AG08395 (cell line): ENCODE data around the gene CSTPP1.
"Not testable (repeated sequence)": the region's sequence is repeated elsewhere in the genome, so short reads cannot be mapped to it uniquely, and the experiment has no call there.

ENCODE experiments used
- DNase-seq: peaks from one replicate; pipeline ENCODE4 v3.0.0; 2012; ENCODE audit warnings: mixed read lengths, low spot score

Gene CSTPP1

DNA sequence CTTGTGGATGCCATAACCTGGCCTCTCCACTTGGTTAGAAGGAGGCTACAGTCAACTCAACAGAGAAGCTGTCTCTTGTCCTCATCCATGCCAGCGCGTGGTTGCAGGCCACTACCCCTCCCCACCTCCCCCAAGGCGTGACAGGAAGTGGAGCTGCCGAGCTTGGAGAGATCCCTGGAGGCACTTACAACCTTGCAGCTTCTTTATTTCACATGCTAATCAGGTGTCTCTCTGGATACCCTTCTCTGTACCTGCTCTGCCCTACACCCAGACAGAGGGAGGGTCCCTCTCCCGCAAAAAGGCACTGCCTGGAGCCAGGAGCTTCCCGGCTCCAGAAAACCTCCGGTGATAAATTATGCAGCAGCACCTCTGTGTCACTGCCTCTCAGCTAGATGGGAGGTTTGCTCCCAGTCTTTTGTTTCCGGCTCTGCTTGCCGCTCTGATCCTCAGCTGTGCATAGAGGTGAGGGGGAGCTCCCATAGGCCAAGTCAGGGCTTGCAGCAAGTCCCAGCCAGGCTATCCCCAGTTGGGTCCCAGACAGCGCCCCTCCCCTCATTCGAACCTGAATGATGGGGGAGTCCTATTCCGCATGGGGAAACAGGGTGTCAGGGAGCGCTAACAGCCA is 23.9 kb upstream of the CSTPP1 start:
- no peak for DNase-seq

GRCh38 chr11:46913484-46913883 is 23.1 kb upstream of the CSTPP1 start:
- no peak for DNase-seq

DNA sequence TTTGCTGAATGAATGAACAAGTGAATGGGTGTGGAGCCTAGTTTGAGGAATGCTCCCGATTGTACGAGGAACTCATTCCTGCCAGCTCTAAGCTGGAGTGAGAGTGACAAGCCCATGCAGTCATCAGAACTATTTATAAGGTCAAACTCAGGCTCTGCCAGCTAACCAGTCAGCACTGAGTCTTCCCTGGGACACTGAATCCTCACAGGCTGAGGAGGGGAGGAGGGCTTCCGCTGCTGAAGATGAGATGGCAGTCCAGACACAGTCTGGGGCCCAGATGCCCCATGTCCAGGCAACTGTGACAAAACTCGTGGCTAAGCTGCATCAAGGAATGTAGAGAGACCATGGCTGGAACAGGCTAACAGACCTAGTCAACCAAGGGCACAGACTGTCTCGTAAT is 22.2 kb upstream of the CSTPP1 start:
- peak; percentile 81 for DNase-seq

GRCh38 chr11:46914910-46915309 is 21.7 kb upstream of the CSTPP1 start:
- no peak for DNase-seq

DNA sequence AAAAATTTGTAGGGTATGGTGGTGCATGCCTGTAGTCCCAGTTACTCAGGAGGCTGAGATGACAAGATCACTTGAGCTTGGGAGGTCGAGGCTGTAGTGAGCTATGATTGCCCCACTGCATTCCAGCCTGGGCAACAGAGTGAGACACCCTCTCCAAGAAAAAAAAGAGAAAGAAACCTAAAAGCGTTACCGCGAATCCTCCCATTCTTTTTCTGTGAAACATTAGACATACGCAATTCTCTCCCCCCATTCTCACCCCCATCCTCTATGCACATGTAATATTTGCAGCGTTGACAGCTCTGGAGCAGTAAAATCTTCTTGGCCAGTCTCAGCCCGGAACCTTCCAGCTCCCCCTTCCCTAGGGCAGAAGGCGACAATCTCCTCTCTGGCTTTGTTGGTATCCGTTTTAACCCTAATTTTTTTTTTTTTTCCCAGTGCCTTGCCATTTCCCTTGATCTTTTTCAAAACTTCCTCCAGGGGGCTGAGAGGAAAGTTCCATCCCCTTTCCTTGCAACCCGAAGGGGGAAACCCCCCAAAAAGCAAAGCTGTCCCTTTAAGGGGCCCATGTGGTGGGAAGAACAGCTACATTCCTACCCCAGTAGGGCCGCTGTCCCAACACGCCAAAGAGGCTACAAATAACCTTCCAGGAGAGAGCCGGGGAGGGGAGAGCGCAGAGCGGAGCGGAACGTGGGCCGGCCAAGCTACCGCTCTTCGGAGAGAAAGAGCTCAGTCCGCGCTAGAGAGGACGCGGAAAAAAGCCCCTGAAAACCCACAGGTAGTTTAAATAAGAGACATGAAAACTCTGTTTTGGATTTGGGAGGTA is 20.1 kb upstream of the CSTPP1 start:
- peak; percentile 84 for DNase-seq

GRCh38 chr11:46917109-46917761 is 19.3 kb upstream of the CSTPP1 start:
- DNase-seq: no peak

DNA sequence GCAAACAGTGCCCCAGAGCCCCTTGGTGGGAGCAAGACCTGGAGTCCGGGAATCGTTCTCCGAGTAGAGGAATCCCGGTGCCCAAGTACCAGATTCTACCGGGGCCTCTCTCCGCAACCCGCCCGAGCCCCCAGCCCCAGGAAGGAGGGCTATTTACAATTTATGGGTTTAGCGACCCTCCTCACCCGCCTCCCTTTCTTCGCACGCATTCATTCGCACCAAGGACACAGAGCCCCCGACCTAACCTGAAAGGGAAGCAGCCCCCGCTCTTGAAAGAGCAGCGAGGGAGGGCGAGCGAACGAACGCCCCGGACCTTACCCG is 18.8 kb upstream of the CSTPP1 start:
- DNase-seq: no peak

DNA sequence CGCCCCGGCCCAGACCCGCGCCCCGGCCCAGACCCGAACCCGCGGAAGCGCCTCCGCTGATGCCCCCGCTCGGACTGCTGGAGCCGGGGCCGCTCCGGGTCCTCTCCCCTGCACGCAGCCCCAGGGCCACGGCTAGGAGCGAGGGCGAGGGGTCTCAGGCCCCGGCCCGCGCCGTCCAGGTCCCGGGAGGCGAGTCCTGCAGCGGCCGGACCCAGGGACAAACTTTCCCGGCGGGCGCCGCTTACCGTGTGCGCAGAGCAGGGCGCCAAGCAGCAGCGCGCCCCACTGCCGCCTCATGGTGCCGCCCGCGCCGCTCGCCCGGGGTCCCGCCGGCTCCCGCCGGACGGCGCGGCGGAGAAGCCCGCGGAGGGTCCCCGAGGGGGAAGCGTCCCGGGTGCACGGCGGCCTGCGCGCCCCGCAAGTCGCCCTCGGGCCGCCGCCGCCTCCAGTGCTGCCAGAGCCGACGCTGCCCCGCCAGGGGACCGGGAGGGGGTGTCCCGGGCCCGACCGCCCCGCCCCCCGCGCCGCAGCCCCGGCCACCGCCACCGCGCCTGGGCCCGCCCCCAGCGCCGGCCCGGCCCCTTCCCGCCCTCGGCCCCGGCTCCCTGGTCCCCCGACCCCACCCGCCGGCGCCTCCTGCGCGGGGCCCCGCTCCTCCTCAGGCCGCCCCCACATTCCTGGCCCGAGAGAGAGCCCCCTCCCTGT is 18.3 kb upstream of the CSTPP1 start, which contains the start of gene LRP4:
Gene LRP4 (minus strand): TSS at position 468 of the 705 bp plus-strand sequence. CDS start 171 bp downstream, at position 297.
- DNase-seq: no peak

- DNase-seq: no peak
Measured at GRCh38 chr11:46918788-46919513, 17.6 kb upstream of the CSTPP1 start.

DNA sequence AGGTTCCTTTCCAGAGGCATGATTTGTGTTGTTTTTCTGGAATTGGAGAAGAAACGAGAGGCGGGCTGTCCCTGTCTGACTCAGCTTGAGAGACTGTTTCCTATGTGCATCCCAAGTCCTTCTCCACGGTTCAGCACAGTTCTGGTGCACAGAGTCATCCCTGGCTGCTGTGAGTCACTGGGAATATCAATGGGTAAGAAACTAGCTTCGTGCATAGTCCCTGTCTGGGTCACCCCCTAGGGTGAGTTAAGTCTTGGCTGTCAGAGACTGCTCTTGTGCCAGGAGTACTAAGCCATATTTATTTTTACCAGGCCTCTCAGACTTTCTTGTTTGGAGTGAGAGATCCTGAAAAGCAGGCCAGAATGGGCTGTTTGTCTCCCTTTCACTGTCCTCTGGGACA is 15.8 kb upstream of the CSTPP1 start:
- DNase-seq: peak; percentile 98

DNA sequence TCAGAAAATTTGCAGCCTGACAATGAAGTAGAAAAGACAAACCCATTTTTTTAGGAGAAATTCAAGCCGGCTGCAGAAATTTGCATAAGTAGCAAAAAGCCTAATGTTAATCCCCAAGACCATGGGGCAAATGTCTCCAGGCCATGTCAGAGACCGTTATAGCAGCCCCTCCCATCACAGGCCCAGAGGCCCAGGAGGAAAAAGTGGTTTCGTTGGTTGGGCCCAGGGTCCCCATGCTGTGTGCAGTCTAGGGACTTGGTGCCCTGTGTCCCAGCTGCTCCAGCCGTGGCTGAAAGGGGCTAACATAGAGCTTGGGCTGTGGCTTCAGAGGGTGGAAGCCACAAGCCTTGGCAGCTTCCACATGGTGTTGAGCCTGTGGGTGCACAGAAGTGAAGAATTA is 8.6 kb upstream of the CSTPP1 start:
- DNase-seq: not testable (repeated sequence)

DNA sequence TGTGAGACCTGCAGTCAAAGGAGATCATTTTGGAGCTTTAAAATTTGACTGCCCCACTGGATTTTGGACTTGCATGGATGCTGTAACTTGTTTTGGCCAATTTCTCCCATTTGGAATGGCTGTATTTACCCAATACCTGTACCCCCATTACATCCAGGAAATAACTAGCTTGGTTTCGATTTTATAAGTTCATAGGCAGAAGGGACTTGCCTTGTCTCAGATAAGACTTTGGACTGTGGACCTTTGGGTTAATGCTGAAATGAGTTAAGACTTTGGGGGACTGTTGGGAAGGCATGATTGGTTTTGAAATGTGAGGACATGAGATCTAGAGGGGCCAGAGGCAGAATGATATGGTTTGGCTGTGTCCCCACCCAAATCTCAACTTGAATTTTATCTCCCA is 7.9 kb upstream of the CSTPP1 start:
- DNase-seq: not testable (repeated sequence)

- DNase-seq: no peak
Measured at GRCh38 chr11:46930089-46930488, 6.5 kb upstream of the CSTPP1 start.

GRCh38 chr11:46942172-46942571 is 5.6 kb downstream of the CSTPP1 start:
- DNase-seq: no peak

- no peak for DNase-seq
Measured at GRCh38 chr11:46944356-46945075, 8.0 kb downstream of the CSTPP1 start.

GRCh38 chr11:46947399-46948077 is 11.0 kb downstream of the CSTPP1 start:
- no peak for DNase-seq

DNA sequence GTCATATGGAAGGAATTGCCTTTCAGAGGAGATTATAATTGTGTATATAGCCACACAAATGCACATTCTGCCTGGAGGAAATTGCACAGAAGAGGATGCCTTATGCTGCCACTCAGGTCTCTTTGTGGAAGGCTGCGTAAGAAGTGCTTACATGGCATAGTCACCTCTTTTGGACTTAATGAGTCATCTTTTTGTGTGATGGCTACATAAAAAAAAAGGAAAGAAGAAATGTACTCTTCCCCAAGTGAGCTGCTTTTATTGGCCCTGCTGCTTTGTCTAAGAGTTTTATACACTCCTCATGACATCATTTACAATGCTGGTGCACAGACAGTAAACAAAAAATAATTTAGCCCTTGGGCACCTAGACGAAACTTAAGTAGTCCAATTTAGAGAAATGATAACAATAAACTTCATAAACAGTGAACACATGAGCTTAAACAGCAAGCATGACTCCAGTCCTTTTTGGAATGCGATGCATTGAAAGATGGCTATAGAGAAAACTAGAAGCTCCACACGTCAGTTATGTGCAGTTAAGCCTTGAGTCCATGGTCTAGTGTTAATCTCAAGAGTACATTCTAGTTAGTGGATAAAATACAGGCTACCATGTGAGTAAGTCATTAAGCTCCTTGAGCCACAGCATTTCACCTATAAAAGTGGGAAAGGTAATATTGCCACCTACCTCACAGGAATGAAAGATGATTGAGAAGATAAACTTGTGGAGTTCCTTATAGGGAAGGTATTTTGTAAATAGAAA is 12.0 kb downstream of the CSTPP1 start:
- DNase-seq: peak; percentile 72

DNA sequence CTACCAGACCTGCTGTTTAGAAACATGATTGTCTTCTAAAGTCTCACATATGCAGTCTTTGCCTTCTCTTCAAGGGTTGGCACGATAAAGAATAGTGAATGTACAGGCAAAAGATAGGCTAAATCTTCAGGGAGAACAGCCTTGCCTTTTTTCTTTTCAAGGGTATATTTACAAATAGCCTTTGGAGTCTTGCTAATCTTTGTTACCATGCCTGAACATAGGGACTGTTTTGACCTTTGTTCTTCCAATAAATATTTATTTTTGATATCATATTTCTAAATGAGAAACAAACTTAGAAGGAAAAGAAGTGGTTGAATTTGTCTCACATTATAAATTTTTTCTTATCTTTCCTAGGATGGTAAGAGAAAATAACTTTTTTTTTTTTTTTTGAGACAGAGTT is 12.7 kb downstream of the CSTPP1 start:
- no peak for DNase-seq

DNA sequence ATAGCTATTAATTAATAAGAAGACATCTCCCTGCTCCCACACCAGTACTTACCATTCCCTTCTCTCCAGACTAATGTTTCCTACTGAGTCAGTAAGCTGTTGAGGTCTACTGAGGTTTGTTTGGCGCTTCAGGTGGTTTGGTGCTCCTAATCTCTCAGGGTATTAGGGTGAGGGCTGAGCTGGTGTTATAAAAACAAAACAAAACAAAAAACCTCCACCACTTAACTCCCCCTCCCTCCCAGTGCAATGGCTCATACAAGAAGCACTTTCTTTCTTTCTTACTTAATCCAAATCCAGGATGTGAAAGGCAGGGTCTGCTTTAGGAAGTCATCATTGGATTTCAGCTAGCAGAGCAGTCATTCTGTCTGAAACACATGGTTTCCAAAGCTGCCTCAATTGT is 15.3 kb downstream of the CSTPP1 start:
- no peak for DNase-seq

GRCh38 chr11:46952553-46952952 is 16.0 kb downstream of the CSTPP1 start:
- DNase-seq: no peak
